C4-2B (cell line): Measurements from ENCODE around the gene HOXC9.

ENCODE experiments used
- H3K27ac ChIP-seq: fragments of 450-650 bp; 2 replicates; pipeline ENCODE4 v1.5.1; 2017
- CTCF ChIP-seq: fragments of 450-650 bp; conservative IDR thresholded peaks from 2 replicates; pipeline ENCODE4 v1.5.1; 2017; ENCODE audit warnings: mild to moderate bottlenecking
- ZFX ChIP-seq: fragments of 450-650 bp; IDR thresholded peaks from 2 replicates; pipeline ENCODE4 v1.6.1; 2017

The HOXC9 gene

GRCh38 chr12:54000116-54001114, at the start of gene HOXC9:
HOXC9 (plus strand) TSS chr12:54000161; CDS start chr12:54000189, 28 bp downstream.
- H3K27ac ChIP-seq: peak within 1 kb of the TSS; percentile 84
- TF ChIP-seq CTCF (no peak), ZFX (peak; percentile 50; the same call in 1 of the 2 replicates)

GRCh38 chr12:53950437-53950773, 49.6 kb upstream of the HOXC9 start:
- TF ChIP-seq CTCF (no peak), ZFX (no peak)
- no peak overlapping the region for H3K27ac ChIP-seq

- no peak overlapping the region for H3K27ac ChIP-seq
- TF ChIP-seq ZFX (no peak), CTCF (no peak)
Measured at GRCh38 chr12:53950789-53951576, 49.0 kb upstream of the HOXC9 start.

GRCh38 chr12:53951577-53952334, 48.2 kb upstream of the HOXC9 start:
- H3K27ac ChIP-seq: no peak overlapping the region
- TF ChIP-seq CTCF (no peak), ZFX (no peak)

- H3K27ac ChIP-seq: no peak overlapping the region
- TF ChIP-seq ZFX (no peak), CTCF (no peak)
Measured at GRCh38 chr12:53952335-53952694, 47.6 kb upstream of the HOXC9 start.

- TF ChIP-seq ZFX: no peak
- no peak for TF ChIP-seq CTCF
- H3K27ac ChIP-seq: no peak overlapping the region
Measured at GRCh38 chr12:53952871-53953734, 46.9 kb upstream of the HOXC9 start.
